Keratinocyte (primary cell): ENCODE data around the gene BOK. TPM values are rescaled to one million over a fixed set of nuclear protein-coding genes. Genes with fewer than 3 reads are reported as not detected.
"Not testable (repeated sequence)": the region's sequence is repeated elsewhere in the genome, so short reads cannot be mapped to it uniquely, and the experiment has no call there.

ENCODE experiments used
- DNase-seq: peaks from one replicate; pipeline ENCODE4 v3.0.0-alpha.2; 2011; ENCODE audit warnings: low read depth, missing footprints, low spot score
- FAIRE-seq: peaks from 2 replicates; lab custom pipeline; 2011; peaks lifted over from hg19 to GRCh38; lab: Jason Lieb, UNC
- H2AFZ ChIP-seq: 2 replicates; pipeline ENCODE4 v1.6.0; 2012; ENCODE audit warnings: low read length, control low read depth, inconsistent platforms; ENCODE audit not compliant: control insufficient read depth
- H3K27ac ChIP-seq: 2 replicates; pipeline ENCODE4 v1.5.1; 2011; ENCODE audit warnings: low read length; ENCODE audit not compliant: control insufficient read depth, insufficient read depth
- H3K27me3 ChIP-seq: 3 replicates; pipeline ENCODE4 v1.6.0; 2011; ENCODE audit warnings: low read length; ENCODE audit not compliant: control insufficient read depth, insufficient read depth; ENCODE audit errors: extremely low read depth
- H3K36me3 ChIP-seq, 2 experiments: 2 replicates in 1 of 2; 3 replicates in 1 of 2; pipeline ENCODE4 v1.5.1; 2011; ENCODE audit warnings: low read length in 2 of 2, mild to moderate bottlenecking in 1 of 2; ENCODE audit not compliant: control insufficient read depth in 2 of 2, insufficient read depth in 2 of 2; ENCODE audit errors: extremely low read depth in 1 of 2
- H3K4me1 ChIP-seq: 3 replicates; pipeline ENCODE4 v1.5.1; 2011; ENCODE audit warnings: low read length; ENCODE audit not compliant: control insufficient read depth, insufficient read depth; ENCODE audit errors: extremely low read depth
- H3K4me2 ChIP-seq: 3 replicates; pipeline ENCODE4 v1.6.0; 2011; ENCODE audit warnings: low read depth, low read length; ENCODE audit not compliant: control insufficient read depth, insufficient read depth; ENCODE audit errors: extremely low read depth
- H3K4me3 ChIP-seq, 3 experiments: fragments of 200-600 bp in 1 of 3; sonication (generic) in 1 of 3; 2 replicates in 2 of 3; 3 replicates in 1 of 3; pipeline ENCODE4 v1.5.1; 2011 to 2016; ENCODE audit warnings: low read length in 3 of 3, mild to moderate bottlenecking in 3 of 3, control low read depth in 2 of 3, inconsistent platforms in 1 of 3, low read depth in 1 of 3, mixed read lengths in 1 of 3, mixed run types in 1 of 3, moderate library complexity in 1 of 3; ENCODE audit not compliant: control insufficient read depth in 2 of 3, insufficient read depth in 2 of 3; ENCODE audit errors: extremely low read depth in 1 of 3
- H3K79me2 ChIP-seq: 2 replicates; pipeline ENCODE4 v1.6.0; 2012; ENCODE audit warnings: low read length; ENCODE audit not compliant: control insufficient read depth, insufficient read depth
- H3K9ac ChIP-seq: 3 replicates; pipeline ENCODE4 v1.6.0; 2011; ENCODE audit warnings: low read length; ENCODE audit not compliant: control insufficient read depth, insufficient read depth; ENCODE audit errors: extremely low read depth
- H3K9me1 ChIP-seq: 3 replicates; pipeline ENCODE4 v1.6.0; 2011; ENCODE audit warnings: low read length; ENCODE audit not compliant: control insufficient read depth, insufficient read depth; ENCODE audit errors: extremely low read depth
- H3K9me3 ChIP-seq: 2 replicates; pipeline ENCODE4 v1.5.1; 2012; ENCODE audit warnings: low read depth, low read length; ENCODE audit not compliant: control insufficient read depth
- H4K20me1 ChIP-seq: 3 replicates; pipeline ENCODE4 v1.6.0; 2011; ENCODE audit warnings: low read length; ENCODE audit not compliant: control insufficient read depth, insufficient read depth; ENCODE audit errors: extremely low read depth
- CTCF ChIP-seq, 3 experiments: IDR thresholded peaks in 1 of 3; conservative IDR thresholded peaks in 1 of 3; optimal IDR thresholded peaks in 1 of 3; 2 replicates in 2 of 3; 3 replicates in 1 of 3; pipeline versions ENCODE3 to v1.5.1; 2011; ENCODE audit warnings: low read length in 3 of 3, mild to moderate bottlenecking in 3 of 3, moderate library complexity in 2 of 3, control low read depth in 1 of 3, inconsistent platforms in 1 of 3; ENCODE audit not compliant: insufficient read depth in 2 of 3; ENCODE audit errors: extremely low read depth in 1 of 3
- EZH2 ChIP-seq: IDR thresholded peaks from one replicate; pipeline ENCODE4 v1.6.1; 2012; ENCODE audit warnings: inconsistent platforms, mild to moderate bottlenecking, low read length, moderate library complexity
- dilution Hi-C: fragments of 300-500 bp; cut with MboI; formaldehyde crosslinking; loops from one replicate; pipeline ENCODE4 v1.7.0; 2020; ENCODE audit warnings: low sequenced_read_pairs; ENCODE audit not compliant: extremely low pct_ligation_motif_present
- polyA plus RNA-seq, 5 experiments: library from polyadenylated mRNA; depleted of rRNA in 3 of 5; stranded (reverse) in 3 of 5; stranded (forward) in 1 of 5; unstranded in 1 of 5; fragments of >200 nt; gene quantifications; 1 replicate in 1 of 5; 2 replicates in 3 of 5; 3 replicates in 1 of 5; pipeline versions ENCODE4 v1.2.1 to v1.2.3, GENCODE V29; 2011 to 2012; ENCODE audit warnings: missing spikeins in 2 of 5, low read depth in 1 of 5, low replicate concordance in 1 of 5

Gene BOK
- polyA plus RNA-seq, 1 donor (not counting 4 experiments of a cell fraction or from before 2014, with no cell fraction given): 15.4 TPM

- no peak for TF ChIP-seq EZH2
- TF ChIP-seq CTCF (optimal IDR thresholded peaks at IDR 0.05 in 1 of 3, IDR thresholded peaks at IDR 0.05 in 1 of 3, conservative IDR thresholded peaks at IDR 0.05 in 1 of 3; ENCODE audit: extremely low read depth in 1 of 3, insufficient read depth in 2 of 3, low read length in 3 of 3): no peak
- Histone ChIP-seq H3K36me3 (peaks cover 14% of the 10 kb centered on the region in 2 experiments), H3K27ac (no peak overlapping the region), H3K4me1 (no peaks in the 10 kb centered on the region), H3K79me2 (no peaks in the 10 kb centered on the region), H3K4me2 (no peak overlapping the region), H3K9me3 (peaks cover 9% of the 10 kb centered on the region), H2AFZ (no peak overlapping the region), H3K4me3 (no peak overlapping the region), H3K9me1 (no peaks in the 10 kb centered on the region), H3K27me3 (no peaks in the 10 kb centered on the region), H3K9ac (no peak overlapping the region), H4K20me1 (no peaks in the 10 kb centered on the region)
- dilution Hi-C loops: loop anchor here (25.0 kb wide), 1 partner anchor 97 kb away; no protein-coding TSS in a partner anchor
- DNase-seq (no peak), FAIRE-seq (no peak)
Observed at GRCh38 chr2:241584436-241584835, 25.9 kb downstream of the BOK start.

GRCh38 chr2:241586564-241587264 lies 28.2 kb downstream of the BOK start:
- Histone ChIP-seq H2AFZ (no peak overlapping the region), H3K9me3 (peaks cover 11% of the 10 kb centered on the region), H3K4me3 (no peak overlapping the region), H3K4me1 (no peaks in the 10 kb centered on the region), H3K9me1 (no peaks in the 10 kb centered on the region), H3K27me3 (no peaks in the 10 kb centered on the region), H3K36me3 (peaks cover 14 to 16% of the 10 kb centered on the region in 2 experiments), H4K20me1 (no peaks in the 10 kb centered on the region), H3K4me2 (no peak overlapping the region), H3K27ac (no peak overlapping the region), H3K9ac (no peak overlapping the region), H3K79me2 (no peaks in the 10 kb centered on the region)
- FAIRE-seq (no peak), DNase-seq (no peak)
- TF ChIP-seq CTCF (optimal IDR thresholded peaks at IDR 0.05 in 1 of 3, IDR thresholded peaks at IDR 0.05 in 1 of 3, conservative IDR thresholded peaks at IDR 0.05 in 1 of 3; ENCODE audit: extremely low read depth in 1 of 3, insufficient read depth in 2 of 3, low read length in 3 of 3) (no peak), EZH2 (no peak)
- dilution Hi-C loops: loop anchor here (25.0 kb wide), 1 partner anchor 99 kb away; no protein-coding TSS in a partner anchor

- H3K27me3 ChIP-seq, H3K9me1 ChIP-seq, H3K79me2 ChIP-seq, H3K4me2 ChIP-seq, H4K20me1 ChIP-seq, H3K36me3 ChIP-seq, DNase-seq, FAIRE-seq, H3K27ac ChIP-seq, H3K4me3 ChIP-seq, H3K9ac ChIP-seq, H2AFZ ChIP-seq, H3K4me1 ChIP-seq: not testable (repeated sequence)
- peaks cover 11% of the 10 kb centered on the region for H3K9me3 ChIP-seq
- dilution Hi-C loops: loop anchor here (25.0 kb wide), 1 partner anchor 103 kb away; no protein-coding TSS in a partner anchor
Observed at GRCh38 chr2:241589863-241590262, 31.3 kb downstream of the BOK start.
